ENCODE measurements around the gene IL37. TPM values are rescaled to one million over a fixed set of nuclear protein-coding genes. Genes with fewer than 3 reads are reported as not detected.

The IL37 gene
- total RNA-seq, 1 donor from 2014 or later, result not detected

DNA sequence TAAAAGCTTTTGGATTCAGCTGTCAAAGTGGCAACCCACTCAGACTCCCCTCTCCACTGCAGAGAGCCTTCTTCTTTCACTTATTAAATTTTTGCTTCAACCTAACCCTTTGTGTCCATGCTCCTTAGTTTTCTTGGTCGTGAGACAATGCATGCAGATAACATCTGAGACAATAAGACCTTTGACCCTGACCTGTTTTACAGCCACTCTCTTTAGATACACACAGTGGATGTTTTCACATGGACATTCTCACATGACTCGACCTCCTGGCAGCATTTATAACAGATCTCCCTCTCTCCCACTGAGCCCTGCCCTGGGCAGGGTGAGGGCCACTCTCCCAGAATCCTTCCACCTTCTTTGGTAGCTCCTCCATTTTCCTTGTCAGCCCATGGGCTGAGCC, 36.4 kb downstream of the IL37 start:
- H3K79me2 ChIP-seq (ENCODE audit: insufficient read depth, low read length), result no peaks in the 10 kb centered on the region

DNA sequence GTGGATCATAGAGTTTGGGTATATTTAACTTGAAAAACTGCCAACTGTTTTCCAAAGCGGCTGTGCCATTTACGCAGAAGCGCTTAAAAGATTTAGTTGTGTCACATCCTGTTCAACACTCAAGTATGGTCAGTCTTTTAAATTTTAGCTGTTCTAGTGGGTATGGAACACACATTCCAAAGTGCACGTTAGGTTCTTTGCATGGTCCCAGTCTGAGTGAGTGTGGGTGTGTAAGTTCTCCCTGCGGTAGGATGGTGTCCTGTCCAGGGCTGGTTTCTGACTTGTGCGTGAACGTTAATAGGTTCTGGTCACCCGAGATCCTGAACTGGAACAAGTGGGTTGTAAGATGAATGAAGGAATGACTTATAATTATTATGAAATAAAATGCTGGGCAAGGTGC, 38.5 kb downstream of the IL37 start:
- H4K20me1 ChIP-seq (ENCODE audit: insufficient read depth, low read length), result no peaks in the 10 kb centered on the region
- no peaks in the 10 kb centered on the region for H3K4me1 ChIP-seq (ENCODE audit: insufficient read depth, low read length)
- FAIRE-seq, result no peak
- H3K27ac Mint-ChIP-seq (ENCODE audit: unreplicated experiment), result no peak overlapping the region
- no peak for DNase-seq (ENCODE audit: low read depth)
- H3K36me3 Mint-ChIP-seq (ENCODE audit: low read depth, unreplicated experiment), result no peaks in the 10 kb centered on the region
- H3K36me3 ChIP-seq (ENCODE audit: insufficient read depth, low read length), result no peaks in the 10 kb centered on the region
- TF ChIP-seq EZH2 (IDR thresholded peaks at IDR 0.05; ENCODE audit: insufficient read depth, low read length), result no peak
- TF ChIP-seq, protein P1, sequence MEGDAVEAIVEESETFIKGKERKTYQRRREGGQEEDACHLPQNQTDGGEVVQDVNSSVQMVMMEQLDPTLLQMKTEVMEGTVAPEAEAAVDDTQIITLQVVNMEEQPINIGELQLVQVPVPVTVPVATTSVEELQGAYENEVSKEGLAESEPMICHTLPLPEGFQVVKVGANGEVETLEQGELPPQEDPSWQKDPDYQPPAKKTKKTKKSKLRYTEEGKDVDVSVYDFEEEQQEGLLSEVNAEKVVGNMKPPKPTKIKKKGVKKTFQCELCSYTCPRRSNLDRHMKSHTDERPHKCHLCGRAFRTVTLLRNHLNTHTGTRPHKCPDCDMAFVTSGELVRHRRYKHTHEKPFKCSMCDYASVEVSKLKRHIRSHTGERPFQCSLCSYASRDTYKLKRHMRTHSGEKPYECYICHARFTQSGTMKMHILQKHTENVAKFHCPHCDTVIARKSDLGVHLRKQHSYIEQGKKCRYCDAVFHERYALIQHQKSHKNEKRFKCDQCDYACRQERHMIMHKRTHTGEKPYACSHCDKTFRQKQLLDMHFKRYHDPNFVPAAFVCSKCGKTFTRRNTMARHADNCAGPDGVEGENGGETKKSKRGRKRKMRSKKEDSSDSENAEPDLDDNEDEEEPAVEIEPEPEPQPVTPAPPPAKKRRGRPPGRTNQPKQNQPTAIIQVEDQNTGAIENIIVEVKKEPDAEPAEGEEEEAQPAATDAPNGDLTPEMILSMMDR (IDR thresholded peaks at IDR 0.05; ENCODE audit: insufficient read depth, low read depth, low read length), result no peak
- no peaks in the 10 kb centered on the region for H3K4me1 Mint-ChIP-seq (ENCODE audit: low read depth, unreplicated experiment)
- no peak overlapping the region for H3K4me2 ChIP-seq (ENCODE audit: low read length)
- H3K4me3 Mint-ChIP-seq (ENCODE audit: unreplicated experiment), result no peak overlapping the region
- peaks cover 21% of the 10 kb centered on the region for H3K27me3 Mint-ChIP-seq (ENCODE audit: low read depth, unreplicated experiment)
- H3K9me3 ChIP-seq (ENCODE audit: insufficient read depth, low read depth, low read length), result peaks cover 3% of the 10 kb centered on the region
- H3K27ac ChIP-seq (ENCODE audit: low read depth, low read length), result no peak overlapping the region
- no peak overlapping the region for H2AFZ ChIP-seq (ENCODE audit: low read depth, low read length)
- H3K79me2 ChIP-seq (ENCODE audit: insufficient read depth, low read length), result no peaks in the 10 kb centered on the region
- peaks cover 8% of the 10 kb centered on the region for H3K9me3 Mint-ChIP-seq (ENCODE audit: unreplicated experiment)
- peaks cover 12% of the 10 kb centered on the region for H3K27me3 ChIP-seq (ENCODE audit: insufficient read depth, low read length)
- no peak overlapping the region for H3K9ac ChIP-seq (ENCODE audit: low read length)
- H3K4me3 ChIP-seq (ENCODE audit: insufficient read depth, low read depth, low read length), result no peak overlapping the region

More for the DNA sequence above, 36.4 kb downstream of the IL37 start:
- FAIRE-seq (no peak), DNase-seq (ENCODE audit: low read depth) (no peak)
- H3K4me1 ChIP-seq (ENCODE audit: insufficient read depth, low read length), result peaks cover 5% of the 10 kb centered on the region
- Mint-ChIP-seq H3K9me3 (ENCODE audit: unreplicated experiment) (peaks cover 8% of the 10 kb centered on the region), H3K27ac (ENCODE audit: unreplicated experiment) (no peak overlapping the region), H3K4me3 (ENCODE audit: unreplicated experiment) (no peak overlapping the region), H3K36me3 (ENCODE audit: low read depth, unreplicated experiment) (no peaks in the 10 kb centered on the region), H3K27me3 (ENCODE audit: low read depth, unreplicated experiment) (peaks cover 18% of the 10 kb centered on the region), H3K4me1 (ENCODE audit: low read depth, unreplicated experiment) (no peaks in the 10 kb centered on the region)
- TF ChIP-seq, protein P1 (IDR thresholded peaks at IDR 0.05; ENCODE audit: insufficient read depth, low read depth, low read length), result no peak
- no peak for TF ChIP-seq EZH2 (IDR thresholded peaks at IDR 0.05; ENCODE audit: insufficient read depth, low read length)
- no peak overlapping the region for H3K27ac ChIP-seq (ENCODE audit: low read depth, low read length)
- no peak overlapping the region for H2AFZ ChIP-seq (ENCODE audit: low read depth, low read length)
- no peaks in the 10 kb centered on the region for H3K36me3 ChIP-seq (ENCODE audit: insufficient read depth, low read length)
- H3K9ac ChIP-seq (ENCODE audit: low read length), result no peak overlapping the region
- H3K4me3 ChIP-seq (ENCODE audit: insufficient read depth, low read depth, low read length), result no peak overlapping the region
- no peaks in the 10 kb centered on the region for H4K20me1 ChIP-seq (ENCODE audit: insufficient read depth, low read length)
- peaks cover 3% of the 10 kb centered on the region for H3K9me3 ChIP-seq (ENCODE audit: insufficient read depth, low read depth, low read length)
- peaks cover 12% of the 10 kb centered on the region for H3K27me3 ChIP-seq (ENCODE audit: insufficient read depth, low read length)
- no peak overlapping the region for H3K4me2 ChIP-seq (ENCODE audit: low read length)

DNA sequence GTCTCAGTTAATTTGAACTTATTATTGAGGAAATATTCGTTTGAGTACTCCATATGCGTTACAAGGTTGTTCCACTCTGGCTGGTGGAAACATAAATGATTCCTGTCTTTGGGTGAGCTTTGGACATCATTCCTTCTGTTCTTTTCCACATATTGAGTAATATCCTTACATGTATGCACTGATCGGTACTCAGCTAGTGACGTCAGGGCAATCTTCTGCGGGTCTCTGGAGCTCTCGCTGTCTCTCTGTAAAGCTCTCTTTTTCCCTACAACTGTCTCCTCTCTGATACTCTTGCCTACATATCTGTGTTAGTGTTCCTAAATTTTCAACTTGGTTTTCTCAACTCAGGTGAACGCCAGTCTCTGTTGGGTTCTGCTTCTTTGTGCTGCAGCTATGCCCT, 43.4 kb downstream of the IL37 start:
- no peaks in the 10 kb centered on the region for H4K20me1 ChIP-seq (ENCODE audit: insufficient read depth, low read length)
- TF ChIP-seq, protein P1 (IDR thresholded peaks at IDR 0.05; ENCODE audit: insufficient read depth, low read depth, low read length), result no peak
- no peak for TF ChIP-seq EZH2 (IDR thresholded peaks at IDR 0.05; ENCODE audit: insufficient read depth, low read length)
- H3K4me3 ChIP-seq (ENCODE audit: insufficient read depth, low read depth, low read length), result no peak overlapping the region
- no peaks in the 10 kb centered on the region for H3K4me1 ChIP-seq (ENCODE audit: insufficient read depth, low read length)
- H3K4me2 ChIP-seq (ENCODE audit: low read length), result no peak overlapping the region
- no peak overlapping the region for H3K9ac ChIP-seq (ENCODE audit: low read length)
- Mint-ChIP-seq H3K4me3 (ENCODE audit: unreplicated experiment) (no peak overlapping the region), H3K9me3 (ENCODE audit: unreplicated experiment) (peaks cover 4% of the 10 kb centered on the region), H3K27me3 (ENCODE audit: low read depth, unreplicated experiment) (peaks cover 20% of the 10 kb centered on the region), H3K27ac (ENCODE audit: unreplicated experiment) (no peak overlapping the region), H3K4me1 (ENCODE audit: low read depth, unreplicated experiment) (no peaks in the 10 kb centered on the region), H3K36me3 (ENCODE audit: low read depth, unreplicated experiment) (no peaks in the 10 kb centered on the region)
- H2AFZ ChIP-seq (ENCODE audit: low read depth, low read length), result no peak overlapping the region
- no peaks in the 10 kb centered on the region for H3K36me3 ChIP-seq (ENCODE audit: insufficient read depth, low read length)
- no peak for DNase-seq (ENCODE audit: low read depth)
- no peaks in the 10 kb centered on the region for H3K9me3 ChIP-seq (ENCODE audit: insufficient read depth, low read depth, low read length)
- H3K27me3 ChIP-seq (ENCODE audit: insufficient read depth, low read length), result peaks cover 7% of the 10 kb centered on the region
- no peak for FAIRE-seq
- no peak overlapping the region for H3K27ac ChIP-seq (ENCODE audit: low read depth, low read length)
- H3K79me2 ChIP-seq (ENCODE audit: insufficient read depth, low read length), result no peaks in the 10 kb centered on the region
